NCI-H774 (cell line): ENCODE measurements around the gene RIPK1.

Experiments used
- DNase-seq: peaks from one replicate; lab custom pipeline; 2025; lab: John Stamatoyannopoulos, UW

The RIPK1 gene

GRCh38 chr6:3163248-3163594 is 94.9 kb downstream of the RIPK1 start:
- no peak for DNase-seq

GRCh38 chr6:3164388-3164787 is 96.1 kb downstream of the RIPK1 start:
- DNase-seq: no peak
